ENCODE measurements around the gene GUCA1C. TPM values are rescaled to one million over a fixed set of nuclear protein-coding genes. Genes with fewer than 3 reads are reported as not detected.

GUCA1C gene
- total and polyA plus RNA-seq, 2 donors (not counting 3 experiments of a cell fraction or from before 2014, with no cell fraction given) = not detected

- no peak overlapping the region for H3K4me3 ChIP-seq (replicated peaks in 1 of 3; ENCODE audit: insufficient read depth in 1 of 3, low read depth in 1 of 3, low read length in 3 of 3)
- no peak for DNase-seq (ENCODE audit: low read depth, low spot score)
- FAIRE-seq = no peak
- intact Hi-C loops (cut with micrococcal nuclease) = no loop called here
- H3K4me2 ChIP-seq (ENCODE audit: insufficient read depth, low read length) = no peak overlapping the region
- dilution Hi-C loops (cut with MboI; ENCODE audit: extremely low pct_ligation_motif_present, low sequenced_read_pairs) = no loop called here
- no peaks in the 10 kb centered on the region for H3K36me3 ChIP-seq (ENCODE audit: control insufficient read depth in 2 of 2, extremely low read depth in 1 of 2, insufficient read depth in 2 of 2, low read length in 2 of 2)
- TF ChIP-seq POLR2A (IDR thresholded peaks at IDR 0.05; ENCODE audit: low read depth, low read length) (no peak), MAX (IDR thresholded peaks at IDR 0.05; ENCODE audit: insufficient read depth, insufficient read length) (no peak), MYC (IDR thresholded peaks at IDR 0.05; ENCODE audit: low read depth, low read length) (no peak), POLR2AphosphoS5 (IDR thresholded peaks at IDR 0.05; ENCODE audit: insufficient read depth, low read depth, low read length) (no peak), EZH2 (IDR thresholded peaks at IDR 0.05; ENCODE audit: borderline replicate concordance, low read depth, low read length, severe bottlenecking) (no peak), JUN (IDR thresholded peaks at IDR 0.05; ENCODE audit: borderline replicate concordance, insufficient read depth, insufficient read length, low read depth) (no peak), CTCF (IDR thresholded peaks at IDR 0.05; ENCODE audit: extremely low read depth in 1 of 2, insufficient read depth in 1 of 2, low read depth in 1 of 2, low read length in 2 of 2) (no peak), FOS (IDR thresholded peaks at IDR 0.05; ENCODE audit: borderline replicate concordance, insufficient read depth, low read length) (no peak), GATA2 (IDR thresholded peaks at IDR 0.05; ENCODE audit: insufficient read depth, insufficient read length, low read depth, low read length) (no peak)
- no peak overlapping the region for H3K9ac ChIP-seq (replicated peaks; ENCODE audit: extremely low read depth, insufficient read depth, low read length)
- H4K20me1 ChIP-seq (replicated peaks; ENCODE audit: control insufficient read depth, extremely low read depth, insufficient read depth, low read length) = no peaks in the 10 kb centered on the region
- H3K9me3 ChIP-seq (replicated peaks; ENCODE audit: control insufficient read depth, insufficient read depth, low read length) = no peaks in the 10 kb centered on the region
- no peaks in the 10 kb centered on the region for H3K79me2 ChIP-seq (ENCODE audit: control insufficient read depth, insufficient read depth, low read length)
- H3K27ac ChIP-seq (ENCODE audit: insufficient read depth, low read depth, low read length) = no peak overlapping the region
- no peaks in the 10 kb centered on the region for H3K4me1 ChIP-seq (ENCODE audit: control insufficient read depth, extremely low read depth, insufficient read depth, low read length)
- CTCF ChIA-PET = no interaction called here
- no TSS peak for BruUV-seq (replicated peaks)
- POLR2A ChIA-PET = no interaction called here
- H3K27me3 ChIP-seq (ENCODE audit: control insufficient read depth in 2 of 2, insufficient read depth in 2 of 2, low read length in 2 of 2) = no peaks in the 10 kb centered on the region
- no peak overlapping the region for H2AFZ ChIP-seq (ENCODE audit: low read depth, low read length)
- H3K9me1 ChIP-seq (replicated peaks; ENCODE audit: control insufficient read depth, extremely low read depth, insufficient read depth, low read length) = no peaks in the 10 kb centered on the region
Measured at GRCh38 chr3:108985844-108986243, 32.2 kb upstream of the GUCA1C start.
